OCI-LY3 (cell line): ENCODE results near the gene ARPC5L.
A peak's percentile ranks its signal among the peaks of the same experiment; 100 is the strongest.

ENCODE experiments used
- H2AFZ ChIP-seq: fragments of 200-600, 300-600 bp; shearing (Covaris generic); 2 replicates; pipeline ENCODE4 v1.6.0; 2014; ENCODE audit warnings: antibody characterized with exemption, low read depth, low read length
- H3K27ac ChIP-seq: fragments of 200-600, 300-600 bp; sonication (generic); 2 replicates; pipeline ENCODE4 v1.5.1; 2014; ENCODE audit warnings: mild to moderate bottlenecking, low read length, moderate library complexity, mixed read lengths
- H3K27me3 ChIP-seq: fragments of 200-600, 300-600 bp; sonication (generic); 2 replicates; pipeline ENCODE4 v1.6.1; 2014; ENCODE audit warnings: low read depth, low read length, mixed read lengths
- H3K36me3 ChIP-seq: fragments of 200-600, 300-600 bp; sonication (generic); replicated peaks from 2 replicates; pipeline ENCODE3; 2014; ENCODE audit warnings: low read depth, low read length, mixed read lengths
- H3K4me1 ChIP-seq: fragments of 300-600, 200-600 bp; sonication (generic); 2 replicates; pipeline ENCODE4 v1.6.1; 2014; ENCODE audit warnings: low read length, mixed read lengths
- H3K4me2 ChIP-seq: fragments of 200-600, 300-600 bp; sonication (generic); 2 replicates; pipeline ENCODE4 v1.6.1; 2014; ENCODE audit warnings: low read length, mixed read lengths
- H3K4me3 ChIP-seq: fragments of 300-600, 200-600 bp; sonication (generic); 2 replicates; pipeline ENCODE4 v1.5.1; 2014; ENCODE audit warnings: antibody characterized with exemption, mild to moderate bottlenecking, low read length, moderate library complexity
- H3K79me2 ChIP-seq: fragments of 300-600, 200-600 bp; shearing (Covaris generic); 2 replicates; pipeline ENCODE4 v1.6.1; 2014; ENCODE audit warnings: mild to moderate bottlenecking, low read length, mixed read lengths
- H3K9ac ChIP-seq: fragments of 300-600, 200-600 bp; shearing (Covaris generic); 2 replicates; pipeline ENCODE4 v1.6.0; 2014; ENCODE audit warnings: mild to moderate bottlenecking, low read length, moderate library complexity
- H3K9me3 ChIP-seq: fragments of 200-600, 300-600 bp; shearing (Covaris generic); 2 replicates; pipeline ENCODE4 v1.6.1; 2014; ENCODE audit warnings: low read length, mixed read lengths; ENCODE audit not compliant: insufficient read depth
- H4K20me1 ChIP-seq: fragments of 200-600, 300-600 bp; sonication (generic); 2 replicates; pipeline ENCODE4 v1.6.1; 2016; ENCODE audit warnings: low read length, mixed read lengths; ENCODE audit not compliant: insufficient read depth
- EZH2phosphoT487 ChIP-seq: fragments of 200-600 bp; shearing (Covaris generic); IDR thresholded peaks from 2 replicates; pipeline ENCODE4 v1.6.1; 2018; ENCODE audit warnings: antibody characterized with exemption, mixed run types, low read depth
- TF ChIP-seq, protein P1 (sequence below): fragments of 200-600, 300-600 bp; sonication (generic); IDR thresholded peaks from 2 replicates; pipeline ENCODE4 v1.5.1; 2014; ENCODE audit warnings: antibody characterized with exemption, low read length, low read depth

The ARPC5L gene

GRCh38 chr9:124814164-124814535 is 47.8 kb upstream of the ARPC5L start:
- H3K4me2 ChIP-seq: no peak overlapping the region
- no peaks in the 10 kb centered on the region for H3K36me3 ChIP-seq
- H3K9me3 ChIP-seq: no peaks in the 10 kb centered on the region
- no peak overlapping the region for H3K9ac ChIP-seq
- H3K27me3 ChIP-seq: no peaks in the 10 kb centered on the region
- no peaks in the 10 kb centered on the region for H3K79me2 ChIP-seq
- no peaks in the 10 kb centered on the region for H4K20me1 ChIP-seq
- H3K4me3 ChIP-seq: no peak overlapping the region
- H2AFZ ChIP-seq: no peak overlapping the region
- H3K27ac ChIP-seq: no peak overlapping the region
- H3K4me1 ChIP-seq: peaks cover 14% of the 10 kb centered on the region
- TF ChIP-seq EZH2phosphoT487: no peak
- TF ChIP-seq, protein P1, sequence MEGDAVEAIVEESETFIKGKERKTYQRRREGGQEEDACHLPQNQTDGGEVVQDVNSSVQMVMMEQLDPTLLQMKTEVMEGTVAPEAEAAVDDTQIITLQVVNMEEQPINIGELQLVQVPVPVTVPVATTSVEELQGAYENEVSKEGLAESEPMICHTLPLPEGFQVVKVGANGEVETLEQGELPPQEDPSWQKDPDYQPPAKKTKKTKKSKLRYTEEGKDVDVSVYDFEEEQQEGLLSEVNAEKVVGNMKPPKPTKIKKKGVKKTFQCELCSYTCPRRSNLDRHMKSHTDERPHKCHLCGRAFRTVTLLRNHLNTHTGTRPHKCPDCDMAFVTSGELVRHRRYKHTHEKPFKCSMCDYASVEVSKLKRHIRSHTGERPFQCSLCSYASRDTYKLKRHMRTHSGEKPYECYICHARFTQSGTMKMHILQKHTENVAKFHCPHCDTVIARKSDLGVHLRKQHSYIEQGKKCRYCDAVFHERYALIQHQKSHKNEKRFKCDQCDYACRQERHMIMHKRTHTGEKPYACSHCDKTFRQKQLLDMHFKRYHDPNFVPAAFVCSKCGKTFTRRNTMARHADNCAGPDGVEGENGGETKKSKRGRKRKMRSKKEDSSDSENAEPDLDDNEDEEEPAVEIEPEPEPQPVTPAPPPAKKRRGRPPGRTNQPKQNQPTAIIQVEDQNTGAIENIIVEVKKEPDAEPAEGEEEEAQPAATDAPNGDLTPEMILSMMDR: no peak

- H3K4me3 ChIP-seq: no peak overlapping the region
- no peak overlapping the region for H2AFZ ChIP-seq
- TF ChIP-seq, protein P1: no peak
- no peak for TF ChIP-seq EZH2phosphoT487
- H3K9ac ChIP-seq: no peak overlapping the region
- no peaks in the 10 kb centered on the region for H3K79me2 ChIP-seq
- H3K27me3 ChIP-seq: no peaks in the 10 kb centered on the region
- H3K9me3 ChIP-seq: no peaks in the 10 kb centered on the region
- no peaks in the 10 kb centered on the region for H3K36me3 ChIP-seq
- H4K20me1 ChIP-seq: no peaks in the 10 kb centered on the region
- H3K4me1 ChIP-seq: peaks cover 18% of the 10 kb centered on the region
- no peak overlapping the region for H3K4me2 ChIP-seq
- no peak overlapping the region for H3K27ac ChIP-seq
Measured at GRCh38 chr9:124815601-124816000, 46.3 kb upstream of the ARPC5L start.

DNA sequence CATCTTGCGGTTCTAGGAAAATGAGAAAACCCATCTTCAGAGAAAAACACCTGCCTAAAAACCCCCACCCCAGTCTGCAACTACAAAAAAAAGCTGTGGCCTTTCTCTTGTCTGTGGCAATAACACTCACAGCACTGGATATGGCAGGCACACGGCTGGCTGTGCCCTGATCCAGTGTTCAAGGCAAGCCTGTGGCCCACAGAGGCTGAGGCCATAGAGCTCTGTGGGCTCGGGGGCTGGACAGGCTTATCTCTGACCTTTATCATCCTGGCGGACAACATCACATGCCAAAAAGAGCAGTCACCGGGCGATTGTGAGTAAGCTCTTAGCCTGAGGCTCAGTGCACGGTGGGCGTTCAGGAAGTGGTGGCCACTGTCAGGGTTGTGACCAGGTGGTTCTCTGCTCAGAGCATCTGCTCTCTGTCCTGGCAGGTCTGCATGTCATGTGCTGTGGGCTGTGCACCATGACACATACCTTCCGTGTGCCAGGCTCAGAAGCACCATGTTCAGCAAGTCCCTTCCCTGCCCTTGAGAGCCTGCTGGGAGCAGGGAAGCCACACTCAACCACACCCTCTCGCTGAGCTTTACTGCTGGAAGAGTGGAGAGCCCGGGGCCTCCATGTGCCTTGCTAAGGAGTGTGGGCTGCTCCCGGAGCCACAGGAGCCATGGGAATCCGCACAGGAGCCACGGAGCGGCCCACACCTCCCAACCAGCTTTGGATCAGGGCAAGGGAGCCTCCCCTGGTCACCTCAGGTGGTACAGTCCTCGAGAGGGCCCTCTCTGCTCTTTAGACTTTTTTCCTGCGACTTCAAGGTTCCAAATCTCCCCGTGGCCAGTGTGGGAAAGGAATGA is 43.3 kb upstream of the ARPC5L start:
- peak overlapping the region; percentile 56 for H3K27ac ChIP-seq

More for the DNA sequence above, 43.3 kb upstream of the ARPC5L start:
- peak overlapping the region; percentile 52 for H3K4me3 ChIP-seq
- no peak for TF ChIP-seq EZH2phosphoT487
- TF ChIP-seq, protein P1: peak; percentile 9; the same call in 1 of the 2 replicates
- no peaks in the 10 kb centered on the region for H3K9me3 ChIP-seq
- no peaks in the 10 kb centered on the region for H3K79me2 ChIP-seq
- peak overlapping the region; percentile 62 for H3K4me2 ChIP-seq
- peak overlapping the region; percentile 50 for H3K9ac ChIP-seq
- no peaks in the 10 kb centered on the region for H3K27me3 ChIP-seq
- no peaks in the 10 kb centered on the region for H3K36me3 ChIP-seq
- no peaks in the 10 kb centered on the region for H4K20me1 ChIP-seq
- H3K4me1 ChIP-seq: peaks cover 27% of the 10 kb centered on the region
- H2AFZ ChIP-seq: peak overlapping the region; percentile 91
